ENCODE results near the gene ALK. TPM values are rescaled to one million over a fixed set of nuclear protein-coding genes. Genes with fewer than 3 reads are reported as not detected.

ALK gene
- total RNA-seq = not detected in 2 replicates

DNA sequence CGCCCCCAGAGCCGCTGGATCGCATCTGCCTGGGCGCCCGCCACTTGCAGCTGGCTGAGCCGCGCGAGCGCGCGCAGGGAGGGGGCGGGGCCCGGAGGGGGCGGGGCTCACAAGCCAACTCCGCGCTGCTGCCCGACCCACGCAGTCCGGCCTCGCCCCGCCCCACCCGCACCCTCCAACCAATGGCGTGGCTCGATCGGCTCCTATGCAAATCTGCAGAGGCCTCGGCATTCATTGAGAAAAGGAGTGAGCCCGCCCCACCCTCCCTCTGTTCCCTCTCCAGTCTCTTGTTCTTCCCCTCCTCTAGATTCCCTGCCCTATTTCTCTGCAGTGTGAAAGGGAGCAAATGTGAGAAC, at the start of gene ALK:
Gene ALK (minus strand): TSS at position 27 of the 356 bp plus-strand sequence. CDS start 927 bp downstream, outside the sequence.

Small RNAs within 50 kb of the gene (small RNA-seq; reads per million reads assigned to genes)
- not detected for gene RN7SL516P

Other genes starting within 250 kb of the ALK start
- 45.6 and 51.2 TPM in 2 replicates for gene YPEL5, start 225.4 kb upstream of the ALK start, total RNA-seq